Activated CD4-positive, alpha-beta T cell treated with anti-CD3 and anti-CD28 coated beads, Interleukin-2, amount 10 ng/mL, durations not matched to agents 7 days and 5 days (primary cell): ENCODE results near the gene RSPH4A. TPM values are rescaled to one million over a fixed set of nuclear protein-coding genes. Genes with fewer than 3 reads are reported as not detected.
A peak's percentile ranks its signal among the peaks of the same experiment; 100 is the strongest.
"Not testable (repeated sequence)": the region's sequence is repeated elsewhere in the genome, so short reads cannot be mapped to it uniquely, and the experiment has no call there.

Experiments
- CTCF ChIA-PET: fragments of 350-600 bp; sonication (Branson Sonifier 250); formaldehyde crosslinking; loops from one replicate; lab custom pipeline; 2021; ENCODE audit warnings: antibody characterized with exemption; lab: Charles Lee
- POLR2A ChIA-PET: fragments of 350-600 bp; sonication (Branson Sonifier 250); formaldehyde crosslinking; loops from one replicate; lab custom pipeline; 2021; ENCODE audit warnings: antibody characterized with exemption; lab: Charles Lee
- DNase-seq: peaks from one replicate; pipeline ENCODE4 v3.0.0-alpha.2; 2020
- H3K27ac Mint-ChIP-seq: one replicate; pipeline ENCODE4 v1.8.0; 2021; ENCODE audit warnings: mild to moderate bottlenecking, moderate library complexity, mixed read lengths
- H3K27me3 Mint-ChIP-seq: one replicate; pipeline ENCODE4 v1.8.0; 2021; ENCODE audit warnings: mixed read lengths
- H3K36me3 Mint-ChIP-seq: one replicate; pipeline ENCODE4 v1.8.0; 2021; ENCODE audit warnings: low read depth, mixed read lengths
- H3K4me1 Mint-ChIP-seq: one replicate; pipeline ENCODE4 v1.8.0; 2021; ENCODE audit warnings: mixed read lengths
- H3K4me3 Mint-ChIP-seq: one replicate; pipeline ENCODE4 v1.8.0; 2021; ENCODE audit warnings: mild to moderate bottlenecking, moderate library complexity, mixed read lengths
- H3K9me3 Mint-ChIP-seq: one replicate; pipeline ENCODE4 v1.8.0; 2021; ENCODE audit warnings: mixed read lengths
- total RNA-seq, 2 experiments: library from RNA; stranded (reverse); gene quantifications; one replicate each; pipeline ENCODE4 v1.2.3, GENCODE V29; 2021

Gene RSPH4A
- total RNA-seq, 2 experiments from 2014 or later, result 0.15 to 0.19 TPM

- POLR2A ChIA-PET, result no interaction called here
- Mint-ChIP-seq H3K27ac (no peak overlapping the region), H3K9me3 (no peaks in the 10 kb centered on the region), H3K36me3 (peaks cover 41% of the 10 kb centered on the region), H3K4me1 (no peaks in the 10 kb centered on the region), H3K27me3 (no peaks in the 10 kb centered on the region), H3K4me3 (no peak overlapping the region)
- CTCF ChIA-PET, result no interaction called here
- DNase-seq, result no peak
Observed at GRCh38 chr6:116586738-116587137, 29.5 kb upstream of the RSPH4A start.

- H3K36me3 Mint-ChIP-seq, result peaks cover 39% of the 10 kb centered on the region
Observed at GRCh38 chr6:116595247-116595646, 21.0 kb upstream of the RSPH4A start.

DNA sequence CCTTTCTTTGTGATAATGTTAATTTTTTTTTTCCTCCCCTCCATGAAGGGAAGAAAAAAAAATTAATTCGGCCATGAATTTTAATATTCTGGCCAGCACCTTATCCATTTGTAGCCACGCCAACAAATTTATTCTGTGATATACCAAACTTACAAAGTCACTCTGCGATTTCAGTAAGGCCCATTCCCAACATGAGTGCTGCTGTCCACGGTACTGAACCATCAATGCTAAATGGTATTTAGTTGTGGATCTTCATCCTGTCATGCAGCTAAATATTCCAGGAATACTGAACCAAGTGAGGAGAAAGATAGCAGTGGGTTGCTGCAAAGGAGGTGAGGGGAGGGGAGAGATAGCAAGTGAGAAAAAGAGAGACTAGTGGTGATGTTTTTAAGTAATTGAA lies 19.5 kb upstream of the RSPH4A start:
- ChIA-PET CTCF (no interaction called here), POLR2A (no interaction called here)
- Mint-ChIP-seq H3K27me3 (no peaks in the 10 kb centered on the region), H3K4me1 (no peaks in the 10 kb centered on the region), H3K4me3 (no peak overlapping the region), H3K27ac (no peak overlapping the region), H3K9me3 (no peaks in the 10 kb centered on the region), H3K36me3 (peaks cover 39% of the 10 kb centered on the region)
- no peak for DNase-seq

More at GRCh38 chr6:116595247-116595646, 21.0 kb upstream of the RSPH4A start:
- DNase-seq, result no peak
- no peaks in the 10 kb centered on the region for H3K4me1 Mint-ChIP-seq
- no peak overlapping the region for H3K4me3 Mint-ChIP-seq
- H3K9me3 Mint-ChIP-seq, result no peaks in the 10 kb centered on the region
- CTCF ChIA-PET, result no interaction called here
- H3K27ac Mint-ChIP-seq, result no peak overlapping the region
- POLR2A ChIA-PET, result no interaction called here
- no peaks in the 10 kb centered on the region for H3K27me3 Mint-ChIP-seq

GRCh38 chr6:116603916-116604315 lies 12.4 kb upstream of the RSPH4A start:
- CTCF ChIA-PET, H3K27ac Mint-ChIP-seq, POLR2A ChIA-PET, H3K4me3 Mint-ChIP-seq, H3K4me1 Mint-ChIP-seq, H3K9me3 Mint-ChIP-seq, DNase-seq, H3K27me3 Mint-ChIP-seq: not testable (repeated sequence)
- peaks cover 12% of the 10 kb centered on the region for H3K36me3 Mint-ChIP-seq

DNA sequence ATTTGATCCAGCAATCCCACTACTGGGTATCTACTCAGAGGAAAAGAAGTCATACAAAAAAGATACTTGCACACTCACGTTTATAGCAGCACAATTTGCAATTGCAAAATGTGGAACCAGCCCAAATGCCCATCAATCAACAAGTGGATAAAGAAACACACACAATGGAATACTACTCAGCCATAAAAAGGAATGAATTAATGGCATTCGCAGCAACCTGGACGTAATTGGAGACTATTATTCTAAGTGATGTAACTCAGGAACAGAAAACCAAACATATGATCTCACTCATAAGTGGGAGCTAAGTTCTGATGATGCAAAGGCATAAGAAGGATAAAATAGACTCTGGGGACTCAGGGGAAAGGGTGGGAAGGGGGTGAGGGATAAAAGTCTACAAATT lies 11.4 kb upstream of the RSPH4A start:
- POLR2A ChIA-PET, DNase-seq, H3K4me3 Mint-ChIP-seq, H3K27me3 Mint-ChIP-seq, H3K27ac Mint-ChIP-seq, CTCF ChIA-PET, H3K9me3 Mint-ChIP-seq, H3K4me1 Mint-ChIP-seq: not testable (repeated sequence)
- peaks cover 12% of the 10 kb centered on the region for H3K36me3 Mint-ChIP-seq

- Mint-ChIP-seq H3K4me3 (no peak overlapping the region), H3K4me1 (no peaks in the 10 kb centered on the region), H3K36me3 (peaks cover 10% of the 10 kb centered on the region), H3K9me3 (peaks cover 3% of the 10 kb centered on the region), H3K27ac (no peak overlapping the region), H3K27me3 (peaks cover 6% of the 10 kb centered on the region)
- POLR2A ChIA-PET, result no interaction called here
- CTCF ChIA-PET, result no interaction called here
- DNase-seq, result no peak
Observed at GRCh38 chr6:116605935-116606334, 10.3 kb upstream of the RSPH4A start.

DNA sequence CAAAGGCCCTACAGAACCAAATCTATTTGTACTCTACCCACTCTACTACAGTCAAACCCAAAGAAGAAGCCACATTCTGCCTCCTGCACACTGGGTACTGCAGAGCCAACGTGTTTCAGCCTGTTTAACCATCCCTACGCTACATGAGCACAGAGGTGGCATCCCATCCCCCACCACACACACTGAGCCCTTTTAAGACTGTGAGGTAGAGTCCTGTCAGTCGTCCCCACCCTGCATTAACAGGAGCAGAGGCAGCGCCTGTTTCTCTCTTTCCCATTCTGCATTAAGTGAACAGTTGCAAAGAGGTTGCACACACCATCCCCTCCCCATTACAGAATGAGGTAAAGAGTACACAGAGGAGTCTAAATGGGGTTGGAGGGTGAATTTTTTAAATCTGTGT lies 5.2 kb upstream of the RSPH4A start:
- POLR2A ChIA-PET, result no interaction called here
- no peak for DNase-seq

GRCh38 chr6:116616737-116617053 lies 416 bp downstream of the RSPH4A start:
- H3K4me1 Mint-ChIP-seq, result peaks cover 13% of the 10 kb centered on the region
- no peaks in the 10 kb centered on the region for H3K36me3 Mint-ChIP-seq
- peak overlapping the region; percentile 77 for H3K4me3 Mint-ChIP-seq
- CTCF ChIA-PET, result interaction anchor here (0.7 to 0.8 kb wide), 3 partner anchors 11 to 17 kb away, joined by 3 to 5 read pairs (median 3); no protein-coding TSS in a partner anchor
- POLR2A ChIA-PET, result no interaction called here
- H3K9me3 Mint-ChIP-seq, result no peaks in the 10 kb centered on the region
- H3K27ac Mint-ChIP-seq, result no peak overlapping the region
- DNase-seq, result peak; percentile 9
- peaks cover 44% of the 10 kb centered on the region for H3K27me3 Mint-ChIP-seq

More for the DNA sequence above, 5.2 kb upstream of the RSPH4A start:
- Mint-ChIP-seq H3K9me3 (no peaks in the 10 kb centered on the region), H3K4me3 (no peak overlapping the region), H3K4me1 (peaks cover 3% of the 10 kb centered on the region), H3K27ac (no peak overlapping the region), H3K36me3 (no peaks in the 10 kb centered on the region), H3K27me3 (peaks cover 31% of the 10 kb centered on the region)
- CTCF ChIA-PET, result no interaction called here

DNA sequence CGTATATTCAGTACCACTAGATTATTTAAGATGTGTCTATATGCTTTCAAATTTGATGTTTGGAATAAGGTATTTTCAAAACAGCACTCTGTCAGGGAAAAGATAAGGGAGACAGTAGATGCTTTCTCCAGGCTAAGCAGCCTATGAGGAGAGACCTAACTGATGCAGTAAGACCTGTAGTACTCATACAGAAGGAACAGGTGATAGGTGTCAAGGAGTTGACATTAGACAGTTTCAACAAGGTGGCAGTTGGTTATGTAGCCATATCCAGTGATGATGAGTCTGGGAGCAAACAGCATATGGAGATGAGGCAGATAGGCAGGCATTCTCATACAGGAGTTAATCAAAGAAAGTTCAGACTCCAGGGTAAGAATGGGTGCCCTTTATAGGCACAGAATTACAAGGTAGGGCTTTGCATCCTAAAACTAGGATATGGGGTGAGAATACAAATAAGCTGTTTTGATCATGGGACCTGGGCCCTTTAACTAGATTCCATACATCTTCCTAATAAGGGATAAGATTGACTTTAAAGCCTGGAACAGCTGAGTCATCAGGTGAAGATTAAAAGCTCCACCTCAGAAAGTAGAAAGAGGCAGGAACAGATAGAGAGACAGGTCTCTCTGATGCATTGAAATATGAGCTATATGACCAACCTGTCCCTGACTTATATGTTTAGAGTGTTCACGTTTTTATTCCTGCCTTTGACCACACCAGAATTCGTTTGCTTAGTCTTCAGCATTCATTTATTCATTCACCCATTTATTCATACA lies 7.9 kb downstream of the RSPH4A start:
- Mint-ChIP-seq H3K4me1 (no peaks in the 10 kb centered on the region), H3K4me3 (no peak overlapping the region), H3K27ac (no peak overlapping the region), H3K27me3 (peaks cover 8% of the 10 kb centered on the region), H3K36me3 (no peaks in the 10 kb centered on the region), H3K9me3 (no peaks in the 10 kb centered on the region)
- no peak for DNase-seq
- CTCF ChIA-PET, result no interaction called here
- POLR2A ChIA-PET, result no interaction called here

DNA sequence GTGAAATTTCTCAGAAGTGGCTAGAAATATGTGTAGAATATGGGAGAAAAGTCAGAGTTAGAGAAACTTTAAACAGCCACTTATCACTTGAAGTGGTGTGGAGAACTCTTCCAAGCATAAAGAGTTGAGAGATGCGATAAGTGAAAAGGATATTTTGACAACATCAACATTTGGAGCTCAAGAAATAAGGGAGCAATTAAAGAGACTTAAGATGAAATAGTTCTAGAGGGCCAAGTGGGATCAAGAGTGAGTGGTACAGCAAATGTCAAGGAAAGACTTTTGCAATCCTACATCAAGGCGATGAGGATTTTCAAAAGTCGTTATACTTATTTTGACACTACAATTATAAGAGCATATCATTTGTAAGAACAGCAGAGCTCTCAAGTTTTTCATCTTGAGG lies 9.6 kb downstream of the RSPH4A start:
- no peak for DNase-seq
- Mint-ChIP-seq H3K27ac (no peak overlapping the region), H3K4me3 (no peak overlapping the region), H3K9me3 (no peaks in the 10 kb centered on the region), H3K4me1 (no peaks in the 10 kb centered on the region), H3K36me3 (no peaks in the 10 kb centered on the region), H3K27me3 (peaks cover 8% of the 10 kb centered on the region)
- CTCF ChIA-PET, result interaction anchor here (0.6 kb wide), 1 partner anchor 12 kb away, joined by 4 read pairs; no protein-coding TSS in a partner anchor
- POLR2A ChIA-PET, result no interaction called here

DNA sequence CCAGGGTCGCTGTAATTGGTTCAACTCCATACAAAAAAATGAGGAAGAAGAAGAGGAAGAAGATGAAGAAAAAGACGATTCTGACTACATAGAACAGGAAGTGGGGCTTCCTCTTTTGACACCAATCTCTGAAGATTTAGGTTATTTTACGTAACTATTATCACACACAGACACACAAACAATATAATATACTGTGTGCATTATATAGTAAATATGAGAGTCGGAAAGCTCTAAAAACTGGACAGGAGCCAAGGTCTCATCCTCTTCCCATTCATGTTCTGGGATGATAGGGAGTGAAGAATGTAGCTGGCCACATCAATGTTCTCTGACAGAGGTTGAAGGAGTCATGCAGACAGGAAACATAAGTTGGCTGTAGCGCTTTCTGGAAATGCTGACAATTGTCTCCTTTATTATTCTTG lies 13.3 kb downstream of the RSPH4A start:
- H3K4me1 Mint-ChIP-seq, result peaks cover 3% of the 10 kb centered on the region
- POLR2A ChIA-PET, result no interaction called here

GRCh38 chr6:116631379-116631990 lies 15.2 kb downstream of the RSPH4A start:
- peaks cover 3% of the 10 kb centered on the region for H3K4me1 Mint-ChIP-seq
- H3K4me3 Mint-ChIP-seq, result no peak overlapping the region
- no peaks in the 10 kb centered on the region for H3K27me3 Mint-ChIP-seq
- CTCF ChIA-PET, result no interaction called here
- POLR2A ChIA-PET, result interaction anchor here (0.6 kb wide), 1 partner anchor 13 kb away, joined by 3 read pairs; no protein-coding TSS in a partner anchor
- DNase-seq, result no peak
- no peaks in the 10 kb centered on the region for H3K9me3 Mint-ChIP-seq
- H3K36me3 Mint-ChIP-seq, result peaks cover 20% of the 10 kb centered on the region
- H3K27ac Mint-ChIP-seq, result no peak overlapping the region

More for the DNA sequence above, 13.3 kb downstream of the RSPH4A start:
- CTCF ChIA-PET, result interaction anchor here (0.5 to 1.8 kb wide), 3 partner anchors 13 to 143 kb away, joined by 3 to 5 read pairs (median 3); partner anchors contain the start of gene RSPH4A
- H3K27me3 Mint-ChIP-seq, result peaks cover 2% of the 10 kb centered on the region
- H3K9me3 Mint-ChIP-seq, result no peaks in the 10 kb centered on the region
- H3K4me3 Mint-ChIP-seq, result no peak overlapping the region
- no peak overlapping the region for H3K27ac Mint-ChIP-seq
- H3K36me3 Mint-ChIP-seq, result peaks cover 15% of the 10 kb centered on the region
- DNase-seq, result no peak

DNA sequence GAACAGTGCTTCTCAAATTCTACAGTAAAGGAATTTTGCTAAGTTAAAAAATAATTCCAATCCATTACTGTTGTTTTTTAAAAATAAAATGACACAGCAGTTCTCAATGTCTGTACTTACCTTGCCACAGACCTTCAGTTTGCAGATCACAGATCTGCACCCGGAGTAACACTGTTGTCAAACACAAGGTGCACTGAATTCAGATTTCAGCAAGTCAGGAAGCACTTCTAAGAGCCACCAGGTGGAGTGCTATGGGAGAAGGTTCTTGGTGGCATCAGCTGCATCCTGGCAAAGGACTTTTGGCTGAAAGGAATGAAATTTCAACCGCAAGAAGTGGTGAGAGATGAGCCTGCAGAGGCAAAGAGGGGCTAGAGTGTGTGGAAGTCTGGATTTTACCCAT lies 17.4 kb downstream of the RSPH4A start:
- Mint-ChIP-seq H3K4me3 (no peak overlapping the region), H3K27me3 (no peaks in the 10 kb centered on the region), H3K4me1 (peaks cover 3% of the 10 kb centered on the region), H3K9me3 (no peaks in the 10 kb centered on the region), H3K36me3 (peaks cover 26% of the 10 kb centered on the region), H3K27ac (no peak overlapping the region)
- POLR2A ChIA-PET, result no interaction called here
- DNase-seq, result no peak
- CTCF ChIA-PET, result interaction anchor here (1.2 to 1.5 kb wide), 2 partner anchors 17 to 18 kb away, joined by 3 read pairs; no protein-coding TSS in a partner anchor
